ENCODE measurements around the gene CAMTA1. TPM values are rescaled to one million over a fixed set of nuclear protein-coding genes. Genes with fewer than 3 reads are reported as not detected.

Gene CAMTA1
- total RNA-seq, 1 donor from 2014 or later: 160 TPM

DNA sequence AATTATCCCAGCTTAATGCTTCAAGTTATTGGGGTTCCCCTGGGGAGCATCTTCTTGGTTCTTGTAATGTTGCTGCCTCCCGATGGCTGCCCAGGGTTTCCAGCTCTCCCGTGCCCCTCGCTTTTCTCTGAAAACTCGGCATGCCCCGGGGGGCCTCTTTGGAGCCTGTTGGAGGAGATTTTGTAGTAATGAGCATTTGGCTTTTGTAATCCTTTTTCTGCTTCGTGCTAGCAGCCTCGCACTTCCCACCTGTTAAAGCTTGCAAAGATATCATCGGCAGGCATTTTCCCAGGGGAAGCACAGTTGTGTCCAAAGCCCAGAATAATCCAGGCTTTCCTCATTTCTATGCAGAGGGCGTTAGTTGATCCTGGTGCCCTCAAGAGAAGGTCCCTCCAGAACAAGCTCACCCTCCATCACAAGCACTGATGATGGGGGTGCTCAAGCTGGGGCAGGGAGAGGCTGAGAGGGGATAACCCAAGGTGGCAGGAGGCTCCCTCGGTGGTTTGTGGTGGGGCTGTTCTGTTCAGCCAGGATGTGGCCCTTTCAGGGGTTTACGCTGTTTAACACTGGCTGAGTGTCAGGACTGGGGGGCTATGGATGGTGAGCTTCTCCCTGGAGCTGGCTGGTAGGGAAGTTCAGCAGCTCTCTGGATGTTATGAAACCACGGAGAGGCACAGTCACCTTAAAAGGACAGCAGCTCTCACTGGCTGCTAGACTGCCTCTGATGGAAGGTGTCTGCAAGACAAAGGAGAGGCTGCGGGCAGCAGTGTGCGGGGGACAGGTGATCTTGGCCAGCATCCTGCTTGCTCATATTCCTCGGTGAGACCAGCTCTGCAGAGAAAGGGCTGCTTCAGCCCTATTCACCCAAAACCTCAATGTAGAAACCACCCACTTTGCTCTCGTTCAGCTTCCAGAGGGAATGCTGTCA lies 508.7 kb downstream of the CAMTA1 start:
- Histone ChIP-seq H3K36me3 (no peaks in the 10 kb centered on the region), H3K27ac (replicated peaks) (no peak overlapping the region), H3K4me3 (no peak overlapping the region), H3K4me1 (peaks cover 32% of the 10 kb centered on the region), H3K27me3 (ENCODE audit: low read depth) (peaks cover 4% of the 10 kb centered on the region), H3K9me3 (replicated peaks) (peaks cover 23% of the 10 kb centered on the region)
- TF ChIP-seq, protein P1, sequence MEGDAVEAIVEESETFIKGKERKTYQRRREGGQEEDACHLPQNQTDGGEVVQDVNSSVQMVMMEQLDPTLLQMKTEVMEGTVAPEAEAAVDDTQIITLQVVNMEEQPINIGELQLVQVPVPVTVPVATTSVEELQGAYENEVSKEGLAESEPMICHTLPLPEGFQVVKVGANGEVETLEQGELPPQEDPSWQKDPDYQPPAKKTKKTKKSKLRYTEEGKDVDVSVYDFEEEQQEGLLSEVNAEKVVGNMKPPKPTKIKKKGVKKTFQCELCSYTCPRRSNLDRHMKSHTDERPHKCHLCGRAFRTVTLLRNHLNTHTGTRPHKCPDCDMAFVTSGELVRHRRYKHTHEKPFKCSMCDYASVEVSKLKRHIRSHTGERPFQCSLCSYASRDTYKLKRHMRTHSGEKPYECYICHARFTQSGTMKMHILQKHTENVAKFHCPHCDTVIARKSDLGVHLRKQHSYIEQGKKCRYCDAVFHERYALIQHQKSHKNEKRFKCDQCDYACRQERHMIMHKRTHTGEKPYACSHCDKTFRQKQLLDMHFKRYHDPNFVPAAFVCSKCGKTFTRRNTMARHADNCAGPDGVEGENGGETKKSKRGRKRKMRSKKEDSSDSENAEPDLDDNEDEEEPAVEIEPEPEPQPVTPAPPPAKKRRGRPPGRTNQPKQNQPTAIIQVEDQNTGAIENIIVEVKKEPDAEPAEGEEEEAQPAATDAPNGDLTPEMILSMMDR (IDR thresholded peaks at IDR 0.05; ENCODE audit: borderline replicate concordance): no peak
- DNase-seq: no peak
- intact Hi-C loops (cut with micrococcal nuclease): no loop called here

- Histone ChIP-seq H3K4me3 (no peak overlapping the region), H3K4me1 (peaks cover 38% of the 10 kb centered on the region), H3K9me3 (replicated peaks) (peaks cover 23% of the 10 kb centered on the region), H3K27me3 (ENCODE audit: low read depth) (peaks cover 4% of the 10 kb centered on the region), H3K36me3 (no peaks in the 10 kb centered on the region), H3K27ac (replicated peaks) (no peak overlapping the region)
- intact Hi-C loops (cut with micrococcal nuclease): no loop called here
- TF ChIP-seq, protein P1 (IDR thresholded peaks at IDR 0.05; ENCODE audit: borderline replicate concordance): no peak
- DNase-seq: no peak
Measured at GRCh38 chr1:7294636-7295035, 509.4 kb downstream of the CAMTA1 start.

DNA sequence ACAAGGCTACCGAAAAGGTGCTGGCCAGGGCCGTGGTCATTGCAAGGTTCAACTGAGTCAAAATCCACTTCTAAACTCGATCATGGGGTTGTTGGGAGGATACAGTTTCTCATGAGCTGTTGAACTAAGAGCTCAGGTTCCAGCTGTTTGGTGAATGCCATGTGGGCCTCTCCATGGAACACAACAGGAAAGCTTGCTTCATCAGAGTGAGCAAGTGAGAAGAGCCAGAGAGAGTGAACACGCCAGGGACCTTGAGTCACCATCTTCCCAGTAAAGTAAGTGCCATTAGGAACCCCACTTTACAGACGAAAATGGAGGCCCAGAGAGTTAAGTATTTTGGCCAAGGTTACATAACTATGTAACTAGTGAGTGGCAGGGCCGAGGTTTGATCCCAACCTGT lies 510.7 kb downstream of the CAMTA1 start:
- TF ChIP-seq, protein P1 (IDR thresholded peaks at IDR 0.05; ENCODE audit: borderline replicate concordance): no peak
- Histone ChIP-seq H3K4me1 (peaks cover 42% of the 10 kb centered on the region), H3K27ac (replicated peaks) (no peak overlapping the region), H3K4me3 (no peak overlapping the region), H3K36me3 (no peaks in the 10 kb centered on the region), H3K27me3 (ENCODE audit: low read depth) (peaks cover 4% of the 10 kb centered on the region), H3K9me3 (replicated peaks) (peaks cover 23% of the 10 kb centered on the region)
- DNase-seq: no peak
- intact Hi-C loops (cut with micrococcal nuclease): no loop called here

GRCh38 chr1:7296968-7297367 lies 511.7 kb downstream of the CAMTA1 start:
- no peak for DNase-seq
- intact Hi-C loops (cut with micrococcal nuclease): no loop called here
- Histone ChIP-seq H3K36me3 (no peaks in the 10 kb centered on the region), H3K4me1 (peaks cover 36% of the 10 kb centered on the region), H3K27ac (replicated peaks) (no peak overlapping the region), H3K9me3 (replicated peaks) (peaks cover 23% of the 10 kb centered on the region), H3K27me3 (ENCODE audit: low read depth) (peaks cover 8% of the 10 kb centered on the region), H3K4me3 (no peak overlapping the region)
- TF ChIP-seq, protein P1 (IDR thresholded peaks at IDR 0.05; ENCODE audit: borderline replicate concordance): no peak

DNA sequence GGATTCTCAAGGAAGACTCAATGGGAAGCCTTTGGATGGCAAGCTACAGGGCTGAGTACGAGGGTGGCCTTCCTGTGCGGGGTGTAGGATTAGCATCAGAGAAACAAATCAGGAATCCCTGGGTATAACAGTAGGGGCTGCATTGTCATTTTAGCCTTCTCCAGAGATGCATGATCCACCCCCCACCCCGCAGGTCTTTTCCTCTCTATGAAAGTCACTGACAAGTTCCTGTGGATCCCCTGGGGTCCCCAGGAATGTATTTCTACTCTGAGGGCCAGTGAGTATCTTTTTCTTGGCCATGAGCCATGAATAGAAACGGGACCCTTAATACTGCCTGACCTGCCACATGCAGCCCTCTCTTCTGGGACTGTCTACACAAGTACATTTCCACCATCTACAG lies 512.9 kb downstream of the CAMTA1 start:
- Histone ChIP-seq H3K4me1 (peaks cover 24% of the 10 kb centered on the region), H3K27me3 (ENCODE audit: low read depth) (peaks cover 4% of the 10 kb centered on the region), H3K36me3 (no peaks in the 10 kb centered on the region), H3K27ac (replicated peaks) (no peak overlapping the region), H3K9me3 (replicated peaks) (peaks cover 23% of the 10 kb centered on the region), H3K4me3 (no peak overlapping the region)
- DNase-seq: no peak
- intact Hi-C loops (cut with micrococcal nuclease): no loop called here
- TF ChIP-seq, protein P1 (IDR thresholded peaks at IDR 0.05; ENCODE audit: borderline replicate concordance): no peak

All from left ventricle myocardium inferior (tissue), 1 donor.